HepG2 (cell line): Measurements from ENCODE around the gene PPRC1. TPM values are rescaled to one million over a fixed set of nuclear protein-coding genes. Genes with fewer than 3 reads are reported as not detected.

Source experiments
- AGO2 ChIP-seq: fragments of 200-400 bp; formaldehyde crosslinking; optimal IDR thresholded peaks from 2 replicates; pipeline ENCODE3; 2017; ENCODE audit warnings: mild to moderate bottlenecking, low read depth, low read length, moderate library complexity
- HOXA3 ChIP-seq: sonication (generic); formaldehyde crosslinking; IDR thresholded peaks from 2 replicates; pipeline ENCODE4 v1.5.0; 2020; ENCODE audit warnings: missing genetic modification reagents
- RBM39 ChIP-seq: fragments of 200-400 bp; formaldehyde crosslinking; IDR thresholded peaks from one replicate; pipeline ENCODE4 v1.6.1; 2018; ENCODE audit warnings: antibody characterized with exemption, mild to moderate bottlenecking, low read depth, low read length; ENCODE audit not compliant: poor library complexity, severe bottlenecking
- RERE ChIP-seq: IDR thresholded peaks from 2 replicates; pipeline ENCODE4 v1.6.1; 2016; ENCODE audit warnings: low read depth, missing genetic modification reagents, missing compliant biosample characterization
- ZC3H13 ChIP-seq: sonication (generic); formaldehyde crosslinking; IDR thresholded peaks from 2 replicates; pipeline ENCODE4 v1.8.1; 2023; ENCODE audit warnings: mild to moderate bottlenecking, missing genetic modification reagents, moderate library complexity
- ZFP36 ChIP-seq: fragments of 150-350 bp; IDR thresholded peaks from 2 replicates; pipeline ENCODE4 v1.6.1; 2018; ENCODE audit warnings: borderline replicate concordance, low read length, low read depth; ENCODE audit not compliant: partially characterized antibody
- ZNF280D ChIP-seq: sonication (generic); formaldehyde crosslinking; IDR thresholded peaks from 2 replicates; pipeline ENCODE4 v1.5.1; 2020; ENCODE audit warnings: mild to moderate bottlenecking, missing genetic modification reagents
- polyA plus RNA-seq, 8 experiments: library from polyadenylated mRNA; depleted of rRNA in 3 of 8; stranded (reverse) in 7 of 8; unstranded in 1 of 8; fragments of >200 nt; fragmentation: Illumina TruSeq in 4 of 8; extraction: Trizol in 4 of 8; gene quantifications; 2 replicates each; pipeline versions ENCODE4 v1.2.1 to v1.2.3, GENCODE V29; 2011 to 2016; ENCODE audit warnings: low read depth in 4 of 8, missing spikeins in 1 of 8, mixed read lengths in 1 of 8; ENCODE audit not compliant: insufficient read depth in 1 of 8
- total RNA-seq, 5 experiments: library from RNA; depleted of rRNA; stranded (reverse); fragments of >200 nt; fragmentation: Illumina TruSeq; extraction: Trizol; gene quantifications; 2 replicates each; pipeline ENCODE4 v1.2.3, GENCODE V29; 2016; ENCODE audit warnings: low read depth in 1 of 5

PPRC1 gene
- total and polyA plus RNA-seq, 2 of the 13 experiments (the other 11 are each of a cell fraction or from before 2014, with no cell fraction given): 18.7 to 24.2 TPM

DNA sequence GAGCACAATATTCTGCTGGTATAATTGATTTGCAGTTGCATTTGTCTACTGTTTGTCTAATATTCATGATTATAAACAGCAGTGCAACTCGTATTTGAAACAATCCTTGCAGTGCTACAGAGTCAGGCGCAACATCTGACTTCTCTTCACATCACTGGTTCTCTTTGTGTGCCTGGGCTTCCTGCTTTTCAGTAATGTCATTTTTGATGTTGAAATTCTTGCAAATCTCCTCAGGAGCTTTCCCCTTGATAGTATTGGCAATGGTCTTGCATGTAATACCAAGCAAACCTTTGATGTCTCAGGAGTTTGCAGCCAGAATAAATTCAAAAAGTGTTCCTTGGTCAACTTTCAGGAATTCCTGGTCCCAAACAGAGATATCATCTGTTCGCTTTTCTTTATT is 47.5 kb upstream of the PPRC1 start (continued):
- TF ChIP-seq RERE (CRISPR knock-in tag) (no peak), AGO2 (no peak), ZC3H13 (CRISPR knock-in tag) (no peak), ZFP36 (no peak), ZNF280D (CRISPR knock-in tag) (no peak), HOXA3 (CRISPR knock-in tag) (no peak), RBM39 (no peak)
